HL-60/S4 (cell line): ENCODE data around the gene TASP1.

ENCODE experiments used
- in situ Hi-C: fragments of 300-500 bp; cut with MboI; formaldehyde crosslinking; loops from 2 replicates; pipeline ENCODE4 v1.14.3; 2022; ENCODE audit warnings: low sequenced_read_pairs

Gene TASP1

DNA sequence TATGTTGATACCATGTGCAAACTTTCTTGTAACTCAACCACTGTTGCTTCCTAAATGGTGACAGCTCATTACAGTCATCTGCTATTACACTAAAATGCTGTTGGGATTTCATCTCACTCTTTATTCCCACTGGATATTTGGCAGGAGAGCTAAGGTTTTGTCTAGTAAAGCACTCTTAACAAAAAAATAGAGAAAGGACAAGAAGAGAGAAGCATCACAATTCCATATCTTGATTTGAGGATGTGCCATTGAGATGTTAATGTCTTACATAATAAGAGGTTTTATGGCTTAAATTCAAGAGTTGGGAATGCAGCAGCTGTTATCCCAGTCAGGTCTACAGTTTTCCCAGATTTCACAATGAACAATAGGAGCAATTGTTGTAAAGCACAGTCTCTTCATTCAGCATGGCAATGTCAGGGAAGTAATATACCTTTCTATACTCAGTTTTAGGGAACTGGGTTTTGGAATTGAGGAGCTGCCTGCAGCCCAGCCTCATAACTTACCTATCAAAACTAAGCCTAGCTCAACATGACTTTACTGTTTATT is 282.7 kb downstream of the TASP1 start:
- in situ Hi-C loops, result no loop called here

DNA sequence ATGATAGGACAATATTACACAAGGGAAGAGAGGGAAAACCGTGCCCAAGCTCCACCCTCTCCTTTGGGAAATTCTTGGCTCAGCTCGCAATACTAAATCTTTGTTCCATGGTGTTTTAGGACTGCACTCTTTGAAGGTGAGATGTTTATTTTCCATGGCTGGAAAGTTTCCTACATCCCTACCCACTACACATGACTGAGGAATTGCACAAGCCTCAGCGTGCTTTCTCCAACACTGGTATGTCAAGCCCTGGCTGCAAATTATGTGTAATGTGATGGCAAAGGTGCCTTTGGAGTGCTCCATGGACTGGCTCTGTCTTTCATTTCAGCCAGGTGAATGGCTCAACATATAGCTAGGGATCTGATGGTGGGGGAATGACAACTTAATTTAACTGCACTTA is 283.3 kb downstream of the TASP1 start:
- in situ Hi-C loops, result no loop called here

DNA sequence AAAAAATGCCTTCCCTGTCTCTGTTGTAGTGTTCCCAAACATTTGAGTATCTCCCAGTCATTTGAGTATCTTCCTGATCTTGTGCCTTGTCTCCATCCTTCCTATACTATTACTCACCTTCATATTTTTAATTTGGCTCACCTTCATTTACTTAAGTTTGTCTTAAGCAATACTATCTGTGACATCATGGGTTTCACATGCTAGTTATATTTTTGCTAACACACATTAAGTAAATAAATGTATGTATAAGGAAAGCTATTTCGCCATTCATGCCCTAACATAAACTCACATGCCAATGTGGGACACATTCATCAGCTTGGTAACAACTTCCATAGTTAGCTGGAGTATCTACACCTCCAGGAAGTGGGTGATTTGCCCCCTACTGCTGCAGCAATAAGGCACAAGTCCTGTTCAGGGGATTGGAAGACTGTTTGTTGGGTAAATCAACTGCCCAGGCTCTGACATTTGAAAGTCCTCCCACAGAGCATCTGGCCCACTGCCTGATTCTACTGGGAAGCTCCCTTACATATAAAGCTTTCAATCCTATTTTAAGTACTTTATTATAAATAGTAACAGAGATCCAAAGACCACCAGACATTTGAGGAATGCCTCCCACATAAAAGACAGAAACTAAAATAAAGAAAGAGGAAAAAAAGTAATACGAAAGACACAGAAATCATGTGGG is 285.3 kb downstream of the TASP1 start:
- in situ Hi-C loops, result no loop called here

GRCh38 chr20:13349235-13349604 is 289.5 kb downstream of the TASP1 start:
- in situ Hi-C loops, result no loop called here

DNA sequence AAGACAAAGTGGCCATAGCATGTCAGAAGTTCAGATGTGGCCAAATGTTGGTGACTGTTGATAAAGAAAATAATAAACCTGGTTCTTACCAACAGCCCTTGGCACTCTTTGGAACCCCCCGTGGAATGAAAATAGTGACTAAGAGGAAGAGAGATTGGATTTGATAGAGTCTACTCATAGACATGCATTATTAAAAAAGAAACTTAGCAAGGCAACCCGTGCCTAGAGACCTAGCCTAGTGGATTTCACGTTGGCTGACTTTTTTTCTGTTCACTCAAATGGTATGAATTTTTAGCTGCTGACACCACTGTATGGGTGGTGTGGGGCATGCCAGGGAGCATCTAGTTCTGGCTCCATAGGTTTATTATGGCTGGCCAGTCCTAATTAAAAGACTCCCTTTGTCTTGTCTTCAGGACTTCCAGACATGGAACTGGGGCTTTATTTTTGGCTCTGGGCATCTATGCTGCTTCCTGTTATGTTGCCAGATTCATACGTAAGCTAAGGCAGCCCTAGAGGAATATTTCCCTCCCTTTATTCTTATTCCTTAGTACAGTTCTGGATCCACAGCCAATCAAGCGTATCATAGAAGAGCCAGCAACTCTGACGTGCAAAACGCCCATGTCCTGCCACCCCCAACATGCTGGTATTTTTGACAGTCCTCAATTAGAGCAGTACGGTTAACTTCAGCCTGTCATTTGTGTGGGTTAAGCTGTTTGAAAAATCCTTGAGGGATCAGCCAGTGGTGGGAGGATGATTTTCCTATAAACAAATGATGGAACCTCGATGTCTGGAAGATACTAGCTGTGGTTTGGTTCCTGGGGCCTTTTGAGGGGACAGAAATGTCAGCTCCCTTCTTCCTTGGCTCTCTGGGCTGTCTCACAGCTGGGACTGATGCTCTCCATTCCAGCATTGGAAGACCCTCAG is 290.2 kb downstream of the TASP1 start:
- in situ Hi-C loops, result no loop called here

GRCh38 chr20:13344671-13345070 is 294.1 kb downstream of the TASP1 start:
- in situ Hi-C loops, result no loop called here

DNA sequence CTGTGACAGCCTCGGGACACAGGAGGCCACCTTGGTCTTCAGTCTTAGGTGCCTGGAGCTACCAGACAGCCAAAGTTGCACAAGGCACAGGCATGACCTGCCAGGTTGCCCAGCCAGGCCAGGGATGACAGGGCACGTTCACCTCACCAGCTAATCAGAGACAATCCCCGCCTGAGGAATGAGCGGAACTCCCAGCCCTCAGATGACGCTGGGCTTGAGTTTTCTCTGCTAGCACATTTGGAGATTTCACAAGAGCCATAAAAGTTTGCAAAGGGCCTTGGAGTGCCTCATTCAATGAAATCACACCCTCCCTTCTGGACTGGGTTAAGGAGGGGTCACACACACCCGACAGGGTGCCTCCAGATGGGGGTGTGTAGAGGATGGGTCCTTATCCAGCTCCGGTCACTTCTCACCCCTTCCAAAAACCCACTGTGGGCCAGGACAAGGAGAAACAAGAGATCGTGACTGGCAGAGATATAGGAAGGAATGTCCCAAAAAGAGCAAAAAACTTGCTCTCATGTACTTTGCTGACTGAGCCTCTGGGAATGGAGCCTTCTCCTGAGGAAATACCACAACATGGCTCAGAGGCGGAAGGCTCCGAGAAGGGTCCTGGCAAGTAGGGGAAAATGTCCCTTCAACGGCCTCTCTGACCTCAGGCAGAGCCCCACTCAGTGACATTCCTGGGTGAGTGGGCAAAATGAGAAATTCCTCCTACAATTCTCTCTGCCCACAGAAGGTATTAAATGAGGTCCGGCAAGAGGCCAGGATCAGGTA is 296.1 kb downstream of the TASP1 start:
- in situ Hi-C loops, result no loop called here

GRCh38 chr20:13341737-13342393 is 296.9 kb downstream of the TASP1 start:
- in situ Hi-C loops, result no loop called here

DNA sequence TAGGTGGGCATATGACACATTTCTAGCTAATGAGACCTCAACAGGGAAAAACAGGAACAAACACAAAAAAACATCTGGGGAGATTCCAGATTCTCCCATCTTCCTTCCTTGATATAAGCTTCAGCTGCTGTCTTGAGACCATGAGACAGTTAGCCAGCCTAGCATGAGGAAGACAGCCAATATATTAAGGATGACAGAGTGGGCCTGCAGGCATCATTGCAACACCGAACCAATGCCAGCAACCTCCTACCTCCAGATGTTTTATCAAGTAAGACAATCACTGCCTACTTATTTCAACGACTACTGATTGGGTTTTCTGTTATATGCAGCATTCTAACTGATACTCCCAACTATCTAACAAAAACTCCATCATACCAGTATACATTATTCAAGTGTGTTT is 298.6 kb downstream of the TASP1 start:
- in situ Hi-C loops, result no loop called here
